Thyroid gland (tissue), 4 donors: Measurements from ENCODE around the gene CLDN1.

Experiments used
- CTCF ChIP-seq, 6 experiments: fragments of 200-600 bp in 3 of 6; fragments of 450-650 bp in 3 of 6; sonication (generic) in 3 of 6; IDR thresholded peaks; one replicate each; pipeline ENCODE4 v1.5.1; 2016 to 2019; ENCODE audit warnings: antibody characterized with exemption in 6 of 6, mild to moderate bottlenecking in 2 of 6, inconsistent platforms in 1 of 6, moderate library complexity in 1 of 6
- POLR2A ChIP-seq, 2 donors: fragments of 450-650 bp; IDR thresholded peaks; one replicate each; pipeline ENCODE4 v1.6.1; 2017; ENCODE audit warnings: antibody characterized with exemption in 2 of 2, mild to moderate bottlenecking in 2 of 2, moderate library complexity in 1 of 2

- TF ChIP-seq CTCF (IDR thresholded peaks at IDR 0.05) (no peak), POLR2A (IDR thresholded peaks at IDR 0.05) (no peak)
Measured at GRCh38 chr3:190337301-190337700, 15.1 kb upstream of the CLDN1 start.
